ENCODE results near the gene ALKBH6.
"Not testable (repeated sequence)": the region's sequence is repeated elsewhere in the genome, so short reads cannot be mapped to it uniquely, and the experiment has no call there.

ALKBH6 gene

DNA sequence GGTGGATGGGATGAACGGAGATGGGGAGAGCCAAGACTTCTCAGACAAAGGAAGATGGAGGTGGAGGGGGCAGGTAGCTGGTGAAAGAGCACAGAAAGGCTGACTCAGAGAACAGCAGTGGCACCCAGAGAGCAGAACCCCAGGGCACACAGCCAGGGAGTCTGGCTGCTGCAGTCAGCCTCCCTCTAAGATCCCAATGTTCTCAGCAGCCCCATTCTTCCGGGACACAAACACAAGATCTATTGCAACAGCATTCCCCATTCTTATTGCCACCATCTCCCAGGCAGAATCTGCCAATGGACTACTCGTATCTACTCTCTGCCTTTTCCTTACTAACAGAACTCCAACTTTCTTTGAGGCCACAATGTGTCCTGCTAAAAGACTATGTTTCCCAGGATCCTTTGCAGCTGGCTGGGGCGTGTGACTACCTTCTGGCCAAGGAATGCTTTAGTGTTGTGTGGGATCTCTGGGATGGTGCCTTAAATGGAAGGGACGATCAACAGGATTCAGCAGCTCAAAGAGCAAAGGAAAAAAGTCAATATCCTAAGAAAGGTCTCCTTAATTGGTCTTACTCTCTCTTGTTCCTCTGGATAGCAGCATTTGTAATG lies 32.5 kb upstream of the ALKBH6 start:
- ATAC-seq = no peak
- TF ChIP-seq CSDC2 (CRISPR knock-in tag; IDR thresholded peaks at IDR 0.05) = no peak
- TF ChIP-seq ZNF8 (CRISPR knock-in tag; IDR thresholded peaks at IDR 0.05) = no peak
- TF ChIP-seq, protein P1, sequence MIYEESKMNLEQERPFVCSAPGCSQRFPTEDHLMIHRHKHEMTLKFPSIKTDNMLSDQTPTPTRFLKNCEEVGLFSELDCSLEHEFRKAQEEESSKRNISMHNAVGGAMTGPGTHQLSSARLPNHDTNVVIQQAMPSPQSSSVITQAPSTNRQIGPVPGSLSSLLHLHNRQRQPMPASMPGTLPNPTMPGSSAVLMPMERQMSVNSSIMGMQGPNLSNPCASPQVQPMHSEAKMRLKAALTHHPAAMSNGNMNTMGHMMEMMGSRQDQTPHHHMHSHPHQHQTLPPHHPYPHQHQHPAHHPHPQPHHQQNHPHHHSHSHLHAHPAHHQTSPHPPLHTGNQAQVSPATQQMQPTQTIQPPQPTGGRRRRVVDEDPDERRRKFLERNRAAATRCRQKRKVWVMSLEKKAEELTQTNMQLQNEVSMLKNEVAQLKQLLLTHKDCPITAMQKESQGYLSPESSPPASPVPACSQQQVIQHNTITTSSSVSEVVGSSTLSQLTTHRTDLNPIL (CRISPR knock-in tag; IDR thresholded peaks at IDR 0.05; ENCODE audit: low read depth) = no peak

DNA sequence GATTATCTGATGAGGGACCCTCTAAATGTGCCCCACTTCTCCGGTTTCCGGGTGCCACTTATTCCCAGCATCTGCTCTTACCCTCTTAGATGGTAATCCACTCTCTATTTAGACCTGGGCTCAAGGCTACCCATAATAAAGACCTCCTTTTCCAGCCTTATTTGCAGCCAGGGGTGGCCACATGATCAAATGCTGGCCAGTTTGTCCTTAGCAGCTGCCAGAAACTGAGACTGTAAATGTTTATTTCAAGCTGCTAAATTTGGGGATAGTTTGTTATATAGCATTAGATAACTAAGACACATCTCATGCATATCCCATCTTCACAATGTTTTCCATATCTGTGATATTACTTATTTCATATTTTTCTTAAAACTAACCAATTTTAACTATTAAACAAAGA lies 29.9 kb upstream of the ALKBH6 start:
- no peak for ATAC-seq
- TF ChIP-seq, protein P2, sequence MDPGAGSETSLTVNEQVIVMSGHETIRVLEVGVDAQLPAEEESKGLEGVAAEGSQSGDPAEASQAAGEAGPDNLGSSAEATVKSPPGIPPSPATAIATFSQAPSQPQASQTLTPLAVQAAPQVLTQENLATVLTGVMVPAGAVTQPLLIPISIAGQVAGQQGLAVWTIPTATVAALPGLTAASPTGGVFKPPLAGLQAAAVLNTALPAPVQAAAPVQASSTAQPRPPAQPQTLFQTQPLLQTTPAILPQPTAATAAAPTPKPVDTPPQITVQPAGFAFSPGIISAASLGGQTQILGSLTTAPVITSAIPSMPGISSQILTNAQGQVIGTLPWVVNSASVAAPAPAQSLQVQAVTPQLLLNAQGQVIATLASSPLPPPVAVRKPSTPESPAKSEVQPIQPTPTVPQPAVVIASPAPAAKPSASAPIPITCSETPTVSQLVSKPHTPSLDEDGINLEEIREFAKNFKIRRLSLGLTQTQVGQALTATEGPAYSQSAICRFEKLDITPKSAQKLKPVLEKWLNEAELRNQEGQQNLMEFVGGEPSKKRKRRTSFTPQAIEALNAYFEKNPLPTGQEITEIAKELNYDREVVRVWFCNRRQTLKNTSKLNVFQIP (CRISPR knock-in tag; IDR thresholded peaks at IDR 0.05; ENCODE audit: borderline replicate concordance, low read depth) = no peak
- TF ChIP-seq TCF4 (CRISPR knock-in tag; IDR thresholded peaks at IDR 0.05; ENCODE audit: borderline replicate concordance) (no peak), OSR1 (CRISPR knock-in tag; IDR thresholded peaks at IDR 0.05) (no peak), CSDC2 (CRISPR knock-in tag; IDR thresholded peaks at IDR 0.05) (no peak), ZFP3 (CRISPR knock-in tag; IDR thresholded peaks at IDR 0.05) (no peak), ZC3H10 (CRISPR knock-in tag; IDR thresholded peaks at IDR 0.05) (no peak), SNAI2 (CRISPR knock-in tag; IDR thresholded peaks at IDR 0.05) (no peak), ZNF565 (CRISPR knock-in tag; conservative IDR thresholded peaks at IDR 0.05; ENCODE audit: low read depth) (no peak), ZFP30 (CRISPR knock-in tag; IDR thresholded peaks at IDR 0.05) (no peak), PPARA (CRISPR knock-in tag; IDR thresholded peaks at IDR 0.05; ENCODE audit: borderline replicate concordance) (no peak)
- TF ChIP-seq, protein P3, sequence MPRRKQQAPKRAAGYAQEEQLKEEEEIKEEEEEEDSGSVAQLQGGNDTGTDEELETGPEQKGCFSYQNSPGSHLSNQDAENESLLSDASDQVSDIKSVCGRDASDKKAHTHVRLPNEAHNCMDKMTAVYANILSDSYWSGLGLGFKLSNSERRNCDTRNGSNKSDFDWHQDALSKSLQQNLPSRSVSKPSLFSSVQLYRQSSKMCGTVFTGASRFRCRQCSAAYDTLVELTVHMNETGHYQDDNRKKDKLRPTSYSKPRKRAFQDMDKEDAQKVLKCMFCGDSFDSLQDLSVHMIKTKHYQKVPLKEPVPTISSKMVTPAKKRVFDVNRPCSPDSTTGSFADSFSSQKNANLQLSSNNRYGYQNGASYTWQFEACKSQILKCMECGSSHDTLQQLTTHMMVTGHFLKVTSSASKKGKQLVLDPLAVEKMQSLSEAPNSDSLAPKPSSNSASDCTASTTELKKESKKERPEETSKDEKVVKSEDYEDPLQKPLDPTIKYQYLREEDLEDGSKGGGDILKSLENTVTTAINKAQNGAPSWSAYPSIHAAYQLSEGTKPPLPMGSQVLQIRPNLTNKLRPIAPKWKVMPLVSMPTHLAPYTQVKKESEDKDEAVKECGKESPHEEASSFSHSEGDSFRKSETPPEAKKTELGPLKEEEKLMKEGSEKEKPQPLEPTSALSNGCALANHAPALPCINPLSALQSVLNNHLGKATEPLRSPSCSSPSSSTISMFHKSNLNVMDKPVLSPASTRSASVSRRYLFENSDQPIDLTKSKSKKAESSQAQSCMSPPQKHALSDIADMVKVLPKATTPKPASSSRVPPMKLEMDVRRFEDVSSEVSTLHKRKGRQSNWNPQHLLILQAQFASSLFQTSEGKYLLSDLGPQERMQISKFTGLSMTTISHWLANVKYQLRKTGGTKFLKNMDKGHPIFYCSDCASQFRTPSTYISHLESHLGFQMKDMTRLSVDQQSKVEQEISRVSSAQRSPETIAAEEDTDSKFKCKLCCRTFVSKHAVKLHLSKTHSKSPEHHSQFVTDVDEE (CRISPR knock-in tag; IDR thresholded peaks at IDR 0.05) = no peak
- TF ChIP-seq, protein P1 (CRISPR knock-in tag; IDR thresholded peaks at IDR 0.05; ENCODE audit: low read depth) = no peak

DNA sequence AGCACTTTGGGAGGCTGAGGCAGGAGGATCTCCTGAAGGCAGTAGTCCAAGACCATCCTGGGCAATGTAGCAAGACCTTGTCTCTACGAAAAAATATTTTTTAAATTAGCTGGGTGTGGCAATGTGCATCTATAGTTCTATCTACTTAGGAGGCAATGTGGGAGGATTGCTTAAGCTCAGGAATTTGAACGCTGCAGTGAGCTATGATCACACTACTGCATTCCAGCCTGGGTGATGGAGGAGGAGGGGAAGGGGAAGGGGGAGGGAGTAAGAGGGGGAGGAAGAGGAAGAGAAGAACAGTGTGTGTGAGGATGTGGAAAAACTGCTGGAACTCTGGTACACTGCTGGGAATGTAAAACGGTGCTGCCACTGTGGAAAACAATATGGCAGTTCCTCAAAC lies 27.8 kb upstream of the ALKBH6 start:
- ATAC-seq = peak; percentile 70
- TF ChIP-seq ZFP30 (CRISPR knock-in tag; IDR thresholded peaks at IDR 0.05) (no peak), SNAI2 (CRISPR knock-in tag; IDR thresholded peaks at IDR 0.05) (no peak), RARB (CRISPR knock-in tag; IDR thresholded peaks at IDR 0.05) (no peak), TOX (CRISPR knock-in tag; IDR thresholded peaks at IDR 0.05; ENCODE audit: borderline replicate concordance) (no peak), ZC3H10 (CRISPR knock-in tag; IDR thresholded peaks at IDR 0.05) (no peak), ISL1 (CRISPR knock-in tag; IDR thresholded peaks at IDR 0.05) (no peak), ZNF70 (CRISPR knock-in tag; IDR thresholded peaks at IDR 0.05) (no peak), PPARA (CRISPR knock-in tag; IDR thresholded peaks at IDR 0.05; ENCODE audit: borderline replicate concordance) (no peak), ARNTL (CRISPR knock-in tag; IDR thresholded peaks at IDR 0.05; ENCODE audit: borderline replicate concordance, low read depth) (no peak), OSR1 (CRISPR knock-in tag; IDR thresholded peaks at IDR 0.05) (no peak)
- TF ChIP-seq, protein P4, sequence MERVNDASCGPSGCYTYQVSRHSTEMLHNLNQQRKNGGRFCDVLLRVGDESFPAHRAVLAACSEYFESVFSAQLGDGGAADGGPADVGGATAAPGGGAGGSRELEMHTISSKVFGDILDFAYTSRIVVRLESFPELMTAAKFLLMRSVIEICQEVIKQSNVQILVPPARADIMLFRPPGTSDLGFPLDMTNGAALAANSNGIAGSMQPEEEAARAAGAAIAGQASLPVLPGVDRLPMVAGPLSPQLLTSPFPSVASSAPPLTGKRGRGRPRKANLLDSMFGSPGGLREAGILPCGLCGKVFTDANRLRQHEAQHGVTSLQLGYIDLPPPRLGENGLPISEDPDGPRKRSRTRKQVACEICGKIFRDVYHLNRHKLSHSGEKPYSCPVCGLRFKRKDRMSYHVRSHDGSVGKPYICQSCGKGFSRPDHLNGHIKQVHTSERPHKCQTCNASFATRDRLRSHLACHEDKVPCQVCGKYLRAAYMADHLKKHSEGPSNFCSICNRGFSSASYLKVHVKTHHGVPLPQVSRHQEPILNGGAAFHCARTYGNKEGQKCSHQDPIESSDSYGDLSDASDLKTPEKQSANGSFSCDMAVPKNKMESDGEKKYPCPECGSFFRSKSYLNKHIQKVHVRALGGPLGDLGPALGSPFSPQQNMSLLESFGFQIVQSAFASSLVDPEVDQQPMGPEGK (CRISPR knock-in tag; IDR thresholded peaks at IDR 0.05; ENCODE audit: borderline replicate concordance) = no peak
- TF ChIP-seq, protein P1 (CRISPR knock-in tag; IDR thresholded peaks at IDR 0.05; ENCODE audit: low read depth) = no peak
- TF ChIP-seq, protein P5, sequence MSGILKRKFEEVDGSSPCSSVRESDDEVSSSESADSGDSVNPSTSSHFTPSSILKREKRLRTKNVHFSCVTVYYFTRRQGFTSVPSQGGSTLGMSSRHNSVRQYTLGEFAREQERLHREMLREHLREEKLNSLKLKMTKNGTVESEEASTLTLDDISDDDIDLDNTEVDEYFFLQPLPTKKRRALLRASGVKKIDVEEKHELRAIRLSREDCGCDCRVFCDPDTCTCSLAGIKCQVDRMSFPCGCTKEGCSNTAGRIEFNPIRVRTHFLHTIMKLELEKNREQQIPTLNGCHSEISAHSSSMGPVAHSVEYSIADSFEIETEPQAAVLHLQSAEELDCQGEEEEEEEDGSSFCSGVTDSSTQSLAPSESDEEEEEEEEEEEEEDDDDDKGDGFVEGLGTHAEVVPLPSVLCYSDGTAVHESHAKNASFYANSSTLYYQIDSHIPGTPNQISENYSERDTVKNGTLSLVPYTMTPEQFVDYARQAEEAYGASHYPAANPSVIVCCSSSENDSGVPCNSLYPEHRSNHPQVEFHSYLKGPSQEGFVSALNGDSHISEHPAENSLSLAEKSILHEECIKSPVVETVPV (CRISPR knock-in tag; IDR thresholded peaks at IDR 0.05) = no peak

DNA sequence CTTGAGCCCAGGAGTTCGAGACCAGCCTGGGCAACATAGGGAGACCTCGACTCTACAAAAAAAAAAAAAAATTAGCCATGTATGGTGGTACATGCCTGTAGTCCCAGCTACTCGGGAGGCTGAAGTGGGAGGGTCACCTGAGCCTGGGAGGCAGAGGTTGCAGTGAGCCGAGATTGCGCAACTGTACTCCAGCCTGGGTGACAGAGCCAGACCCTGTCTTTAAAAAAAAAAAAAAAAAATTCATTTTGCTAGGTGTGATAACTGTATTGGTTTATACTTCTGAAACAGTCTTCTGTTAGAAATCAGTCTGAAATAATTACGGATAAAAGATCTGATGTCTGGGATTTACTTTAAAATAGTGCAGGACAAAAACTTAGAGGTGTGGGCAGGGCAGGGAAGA lies 27.1 kb upstream of the ALKBH6 start:
- not testable (repeated sequence) for ATAC-seq

Data from SK-N-SH treated with all-trans-retinoic acid at 6 μM for 48 hours (cell line).